Regular cardiac myocyte (primary cell): ENCODE results near the gene CHSY1. TPM values are rescaled to one million over a fixed set of nuclear protein-coding genes. Genes with fewer than 3 reads are reported as not detected.

Experiments
- total RNA-seq: library from RNA; depleted of rRNA; stranded (reverse); fragments of >200 nt; gene quantifications from 2 replicates; pipeline ENCODE4 v1.2.3, GENCODE V29; 2014

The CHSY1 gene
- 72.2 and 84.7 TPM in 2 replicates for total RNA-seq

GRCh38 chr15:101251830-101252820 lies at the start of gene CHSY1:
TSS of gene CHSY1 (minus strand) at chr15:101252048. CDS start at chr15:101251456, 592 bp downstream.

GRCh38 chr15:101294731-101295606 lies 43.1 kb upstream of the CHSY1 start, which contains the start of gene SNRPA1:
TSS of gene SNRPA1 (minus strand) at chr15:101295248. CDS start at chr15:101295178, 70 bp downstream.

GRCh38 chr15:101277038-101277822 lies 25.4 kb upstream of the CHSY1 start, which contains the start of gene SELENOS:
TSS of gene SELENOS (minus strand) at chr15:101277485. CDS start at chr15:101277417, 68 bp downstream.

Other genes starting within 250 kb of the CHSY1 start
- gene SELENOS, start 25.4 kb upstream of the CHSY1 start, total RNA-seq = 72.2 and 108 TPM in 2 replicates
- 10.1 and 76.9 TPM in 2 replicates for gene SNRPA1, start 43.2 kb upstream of the CHSY1 start, total RNA-seq
- 4.2 and 9.9 TPM in 2 replicates for gene PCSK6, start 237.7 kb upstream of the CHSY1 start, total RNA-seq